GM21786 (cell line): ENCODE data around the gene KTN1.

Experiments
- ATAC-seq: cut with Tn5 transposase; IDR thresholded peaks from one replicate; pipeline ENCODE4 v1.9.1; 2021; ENCODE audit not compliant: unreplicated experiment

KTN1 gene

GRCh38 chr14:55671641-55672040 is 91.6 kb downstream of the KTN1 start:
- ATAC-seq = no peak

GRCh38 chr14:55673048-55673447 is 93.0 kb downstream of the KTN1 start:
- ATAC-seq = no peak

GRCh38 chr14:55681096-55681495 is 101.1 kb downstream of the KTN1 start:
- ATAC-seq = no peak

- ATAC-seq = no peak
Measured at GRCh38 chr14:55684956-55685584, 105.1 kb downstream of the KTN1 start.

GRCh38 chr14:55686713-55687112 is 106.7 kb downstream of the KTN1 start:
- ATAC-seq = no peak

GRCh38 chr14:55688566-55688965 is 108.6 kb downstream of the KTN1 start:
- no peak for ATAC-seq

GRCh38 chr14:55689981-55690871 is 110.2 kb downstream of the KTN1 start:
- ATAC-seq = no peak

- ATAC-seq = no peak
Measured at GRCh38 chr14:55691659-55692058, 111.7 kb downstream of the KTN1 start.

- no peak for ATAC-seq
Measured at GRCh38 chr14:55693904-55694303, 113.9 kb downstream of the KTN1 start.

- no peak for ATAC-seq
Measured at GRCh38 chr14:55697414-55697861, 117.4 kb downstream of the KTN1 start.

GRCh38 chr14:55698051-55698450 is 118.0 kb downstream of the KTN1 start:
- ATAC-seq = no peak

- ATAC-seq = no peak
Measured at GRCh38 chr14:55699131-55700057, 119.4 kb downstream of the KTN1 start.

GRCh38 chr14:55701638-55702037 is 121.6 kb downstream of the KTN1 start:
- ATAC-seq = peak; percentile 97

GRCh38 chr14:55702511-55702910 is 122.5 kb downstream of the KTN1 start:
- ATAC-seq = no peak

GRCh38 chr14:55704654-55705053 is 124.6 kb downstream of the KTN1 start:
- ATAC-seq = no peak

GRCh38 chr14:55705651-55706364 is 125.8 kb downstream of the KTN1 start:
- no peak for ATAC-seq

- ATAC-seq = no peak
Measured at GRCh38 chr14:55706365-55706684, 126.3 kb downstream of the KTN1 start.

- no peak for ATAC-seq
Measured at GRCh38 chr14:55706893-55707292, 126.9 kb downstream of the KTN1 start.

- no peak for ATAC-seq
Measured at GRCh38 chr14:55707365-55707804, 127.4 kb downstream of the KTN1 start.

GRCh38 chr14:55710506-55711041 is 130.6 kb downstream of the KTN1 start:
- ATAC-seq = no peak
